ENCODE measurements around the gene TTC31.

The TTC31 gene

DNA sequence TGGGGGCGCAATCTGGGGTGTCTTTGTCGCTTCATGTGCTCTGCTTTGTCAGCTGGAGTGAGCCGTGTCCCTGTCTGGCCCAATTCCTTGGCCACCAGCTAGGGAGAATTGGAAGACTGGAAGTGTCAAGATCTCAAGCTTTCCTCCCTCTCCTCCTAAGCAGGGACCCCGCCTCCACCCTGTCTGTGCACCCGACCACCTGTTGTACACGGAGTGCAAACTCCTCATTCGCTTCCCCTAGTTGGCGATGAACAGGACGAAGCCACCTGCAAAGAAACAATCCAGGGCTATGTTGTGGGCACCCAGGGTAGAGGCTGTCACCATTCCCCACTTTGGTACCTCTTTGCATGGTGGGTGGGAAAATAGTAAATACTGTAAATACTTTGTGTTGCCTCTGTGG, 44.9 kb downstream of the TTC31 start:
- TF ChIP-seq, protein P1, sequence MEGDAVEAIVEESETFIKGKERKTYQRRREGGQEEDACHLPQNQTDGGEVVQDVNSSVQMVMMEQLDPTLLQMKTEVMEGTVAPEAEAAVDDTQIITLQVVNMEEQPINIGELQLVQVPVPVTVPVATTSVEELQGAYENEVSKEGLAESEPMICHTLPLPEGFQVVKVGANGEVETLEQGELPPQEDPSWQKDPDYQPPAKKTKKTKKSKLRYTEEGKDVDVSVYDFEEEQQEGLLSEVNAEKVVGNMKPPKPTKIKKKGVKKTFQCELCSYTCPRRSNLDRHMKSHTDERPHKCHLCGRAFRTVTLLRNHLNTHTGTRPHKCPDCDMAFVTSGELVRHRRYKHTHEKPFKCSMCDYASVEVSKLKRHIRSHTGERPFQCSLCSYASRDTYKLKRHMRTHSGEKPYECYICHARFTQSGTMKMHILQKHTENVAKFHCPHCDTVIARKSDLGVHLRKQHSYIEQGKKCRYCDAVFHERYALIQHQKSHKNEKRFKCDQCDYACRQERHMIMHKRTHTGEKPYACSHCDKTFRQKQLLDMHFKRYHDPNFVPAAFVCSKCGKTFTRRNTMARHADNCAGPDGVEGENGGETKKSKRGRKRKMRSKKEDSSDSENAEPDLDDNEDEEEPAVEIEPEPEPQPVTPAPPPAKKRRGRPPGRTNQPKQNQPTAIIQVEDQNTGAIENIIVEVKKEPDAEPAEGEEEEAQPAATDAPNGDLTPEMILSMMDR (IDR thresholded peaks at IDR 0.05; ENCODE audit: unreplicated experiment in 3 of 3), result no peak
- Mint-ChIP-seq H3K27me3 (ENCODE audit: low read depth) (peaks cover 8% of the 10 kb centered on the region), H3K36me3 (ENCODE audit: low read depth) (peaks cover 30% of the 10 kb centered on the region), H3K9me3 (no peaks in the 10 kb centered on the region), H3K27ac (peak overlapping the region in 1 of 3 experiments; percentile 82), H3K4me3 (peak overlapping the region; percentile 97 to 99 (median 99)), H3K4me1 (peaks cover 25% of the 10 kb centered on the region)

DNA sequence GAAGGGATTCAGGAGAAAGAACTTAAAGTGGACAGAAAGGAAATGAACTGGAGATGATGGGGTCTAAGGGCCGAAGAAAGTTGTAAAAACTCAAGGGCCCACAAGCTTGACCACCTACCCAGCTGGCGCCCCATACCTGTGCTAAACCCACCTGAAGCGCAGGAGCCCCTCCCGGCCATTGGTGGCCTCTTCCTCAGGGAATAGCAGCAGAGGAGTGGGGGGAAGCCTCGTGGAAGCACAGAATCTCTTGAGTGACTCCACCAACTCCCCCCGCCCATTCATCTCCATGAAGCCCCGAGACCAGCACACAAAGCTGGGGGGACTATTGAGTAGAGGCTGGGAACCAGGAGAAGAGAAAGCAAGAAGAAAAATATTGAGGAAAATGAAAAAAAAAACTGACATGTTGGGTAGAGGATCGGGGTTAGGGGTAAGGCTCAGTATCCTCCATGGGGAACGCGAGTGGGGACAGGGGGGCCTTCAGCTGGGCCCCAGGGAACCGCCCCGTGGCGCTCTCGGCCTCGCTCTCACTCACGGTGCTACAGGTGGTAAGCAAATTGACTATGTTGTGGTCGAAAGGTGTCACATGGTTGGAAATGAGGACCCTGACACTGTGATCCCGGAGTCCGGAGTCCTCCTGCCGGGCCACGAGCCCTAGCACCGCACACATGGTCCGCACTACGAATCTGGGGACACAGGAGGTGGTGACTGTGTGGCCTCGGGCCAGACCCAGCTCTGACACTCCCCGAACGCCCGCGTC, 45.9 kb downstream of the TTC31 start:
- H3K9me3 Mint-ChIP-seq, result no peaks in the 10 kb centered on the region
- TF ChIP-seq, protein P1 (IDR thresholded peaks at IDR 0.05; ENCODE audit: unreplicated experiment in 3 of 3), result no peak
- H3K27me3 Mint-ChIP-seq (ENCODE audit: low read depth), result no peaks in the 10 kb centered on the region
- H3K4me3 Mint-ChIP-seq, result peak overlapping the region; percentile 97 to 99 (median 99)
- H3K36me3 Mint-ChIP-seq (ENCODE audit: low read depth), result peaks cover 31% of the 10 kb centered on the region
- H3K4me1 Mint-ChIP-seq, result peaks cover 25% of the 10 kb centered on the region
- peak overlapping the region; percentile 82 to 96 (median 88) for H3K27ac Mint-ChIP-seq

DNA sequence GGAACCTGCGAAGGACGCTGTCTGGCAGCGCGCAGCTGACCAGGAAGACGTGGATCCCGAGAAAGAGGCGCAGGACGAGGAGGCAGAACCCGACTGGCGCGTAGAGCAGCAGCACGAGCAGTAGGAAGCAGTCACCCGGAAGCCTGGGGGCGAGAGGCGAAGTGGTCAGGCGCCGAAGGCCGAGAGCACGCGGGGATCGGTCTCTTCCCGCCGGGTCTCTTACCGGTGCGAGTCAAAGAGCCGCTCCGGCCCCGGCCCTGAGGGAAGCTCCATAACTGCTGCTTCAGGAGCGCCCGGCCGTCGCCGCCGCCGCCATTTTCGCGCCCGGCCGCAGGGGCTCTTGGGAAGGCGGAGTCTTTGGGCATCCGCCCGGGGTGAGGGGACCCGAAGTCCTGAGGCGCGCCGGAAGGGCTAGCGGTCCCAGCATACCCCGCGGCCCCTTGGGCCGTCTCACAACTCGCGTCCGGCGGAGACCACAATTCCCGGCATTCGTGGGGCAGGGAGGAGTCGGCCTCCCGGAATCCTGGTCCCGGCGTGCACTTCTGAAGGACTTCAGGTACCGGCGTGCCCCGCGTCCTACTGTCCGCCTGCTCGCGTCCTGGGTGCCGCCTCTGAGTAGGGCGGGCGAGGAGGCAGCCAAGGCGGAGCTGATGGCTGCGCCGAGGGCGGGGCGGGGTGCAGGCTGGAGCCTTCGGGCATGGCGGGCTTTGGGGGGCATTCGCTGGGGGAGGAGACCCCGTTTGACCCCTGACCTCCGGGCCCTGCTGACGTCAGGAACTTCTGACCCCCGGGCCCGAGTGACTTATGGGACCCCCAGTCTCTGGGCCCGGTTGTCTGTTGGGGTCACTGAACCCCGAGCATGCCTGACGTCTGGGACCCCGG, 46.7 kb downstream of the TTC31 start, which contains the start of the genes AUP1 and HTRA2:
AUP1 (minus strand) TSS at position 350 of the 882 bp plus-strand sequence; CDS start at position 273, 77 bp downstream.
HTRA2 (plus strand) TSS at position 577 of the 882 bp plus-strand sequence; CDS start at position 651, 74 bp downstream.
- Mint-ChIP-seq H3K27ac (peak within 1 kb of the TSS; percentile 82 to 96 (median 88)), H3K4me3 (peak within 1 kb of the TSS; percentile 97 to 99 (median 99)), H3K27me3 (ENCODE audit: low read depth) (no peaks in the 10 kb centered on the region), H3K36me3 (ENCODE audit: low read depth) (peaks cover 31% of the 10 kb centered on the region), H3K9me3 (no peaks in the 10 kb centered on the region), H3K4me1 (peaks cover 25% of the 10 kb centered on the region)
- TF ChIP-seq, protein P1 (IDR thresholded peaks at IDR 0.05; ENCODE audit: unreplicated experiment in 3 of 3), result no peak

DNA sequence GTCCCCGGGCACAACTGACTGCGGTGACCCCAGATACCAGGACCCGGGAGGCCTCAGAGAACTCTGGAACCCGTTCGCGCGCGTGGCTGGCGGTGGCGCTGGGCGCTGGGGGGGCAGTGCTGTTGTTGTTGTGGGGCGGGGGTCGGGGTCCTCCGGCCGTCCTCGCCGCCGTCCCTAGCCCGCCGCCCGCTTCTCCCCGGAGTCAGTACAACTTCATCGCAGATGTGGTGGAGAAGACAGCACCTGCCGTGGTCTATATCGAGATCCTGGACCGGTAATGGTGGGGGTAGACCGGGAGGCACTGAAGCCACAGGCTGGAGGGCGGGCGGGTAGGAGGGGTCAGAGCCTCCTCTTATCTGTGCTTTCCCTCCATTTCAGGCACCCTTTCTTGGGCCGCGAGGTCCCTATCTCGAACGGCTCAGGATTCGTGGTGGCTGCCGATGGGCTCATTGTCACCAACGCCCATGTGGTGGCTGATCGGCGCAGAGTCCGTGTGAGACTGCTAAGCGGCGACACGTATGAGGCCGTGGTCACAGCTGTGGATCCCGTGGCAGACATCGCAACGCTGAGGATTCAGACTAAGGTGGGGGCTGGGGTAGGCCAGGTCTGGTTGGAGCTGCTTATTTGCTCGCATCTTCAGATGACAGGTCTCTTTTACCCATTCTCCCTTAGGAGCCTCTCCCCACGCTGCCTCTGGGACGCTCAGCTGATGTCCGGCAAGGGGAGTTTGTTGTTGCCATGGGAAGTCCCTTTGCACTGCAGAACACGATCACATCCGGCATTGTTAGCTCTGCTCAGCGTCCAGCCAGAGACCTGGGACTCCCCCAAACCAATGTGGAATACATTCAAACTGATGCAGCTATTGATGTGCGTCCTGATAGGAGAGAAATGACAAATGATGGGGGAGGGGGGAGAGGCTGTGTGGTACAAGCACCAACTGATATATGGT, 47.6 kb downstream of the TTC31 start:
- Mint-ChIP-seq H3K27ac (peak overlapping the region in 2 of 3 experiments; percentile 52 to 57), H3K9me3 (no peaks in the 10 kb centered on the region), H3K36me3 (ENCODE audit: low read depth) (peaks cover 31% of the 10 kb centered on the region), H3K4me3 (peak overlapping the region; percentile 97 to 99 (median 99)), H3K27me3 (ENCODE audit: low read depth) (no peaks in the 10 kb centered on the region), H3K4me1 (peaks cover 25% of the 10 kb centered on the region)
- TF ChIP-seq, protein P1 (IDR thresholded peaks at IDR 0.05; ENCODE audit: unreplicated experiment in 3 of 3), result no peak

DNA sequence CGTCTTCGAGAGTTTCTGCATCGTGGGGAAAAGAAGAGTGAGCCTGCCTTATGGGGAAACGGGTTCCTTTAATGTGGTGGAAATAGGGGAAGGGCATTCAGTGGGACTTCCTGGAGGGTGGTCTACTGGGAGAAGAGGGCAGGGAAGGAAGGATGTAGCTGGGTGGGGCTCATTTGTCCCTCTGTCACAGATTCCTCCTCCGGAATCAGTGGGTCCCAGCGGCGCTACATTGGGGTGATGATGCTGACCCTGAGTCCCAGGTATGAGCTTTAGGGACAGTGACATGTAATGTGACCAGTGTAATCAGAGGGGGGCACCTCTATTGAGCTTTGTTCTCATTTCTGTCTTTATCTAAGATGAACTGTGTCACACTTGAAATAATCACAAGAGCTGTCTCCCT, 48.8 kb downstream of the TTC31 start:
- Mint-ChIP-seq H3K27ac (peak overlapping the region in 1 of 3 experiments; percentile 6), H3K4me1 (peaks cover 25% of the 10 kb centered on the region), H3K36me3 (ENCODE audit: low read depth) (peaks cover 21% of the 10 kb centered on the region), H3K27me3 (ENCODE audit: low read depth) (no peaks in the 10 kb centered on the region), H3K9me3 (no peaks in the 10 kb centered on the region), H3K4me3 (peak overlapping the region; percentile 67 to 99 (median 97))
- TF ChIP-seq, protein P1 (IDR thresholded peaks at IDR 0.05; ENCODE audit: unreplicated experiment in 3 of 3), result no peak

All from nephron (organoid).